A673 (cell line): ENCODE results near the gene MEGF8. TPM values are rescaled to one million over a fixed set of nuclear protein-coding genes. Genes with fewer than 3 reads are reported as not detected.

Experiments
- BruUV-seq: library from RNA; stranded (reverse); fragments of 400-500 nt; replicated peaks from 2 replicates; lab custom pipeline; 2021; lab: Mats Ljungman, UMichigan
- CTCF ChIA-PET: fragments of 300-600 bp; sonication (Branson Sonifier 250); formaldehyde crosslinking; loops from one replicate; lab custom pipeline; 2022; ENCODE audit warnings: antibody characterized with exemption; lab: Charles Lee
- POLR2A ChIA-PET: fragments of 300-600 bp; sonication (Branson Sonifier 250); formaldehyde crosslinking; loops from one replicate; lab custom pipeline; 2022; ENCODE audit warnings: antibody characterized with exemption; ENCODE audit not compliant: low non-redundant PET; lab: Charles Lee
- DNase-seq: peaks from one replicate; pipeline ENCODE4 v3.0.0-alpha.2; 2015; ENCODE audit warnings: low spot score
- H3K27ac ChIP-seq: fragments of 200-600 bp; sonication (generic); 2 replicates; pipeline ENCODE4 v1.5.1; 2016; ENCODE audit warnings: mixed run types, low read depth, mild to moderate bottlenecking, mixed read lengths, antibody characterized with exemption, low read length; ENCODE audit not compliant: poor library complexity, severe bottlenecking
- H3K27me3 ChIP-seq: fragments of 200-600 bp; sonication (generic); replicated peaks from 2 replicates; pipeline ENCODE4 v1.6.1; 2017; ENCODE audit warnings: mixed run types, low read depth, mild to moderate bottlenecking, mixed read lengths, antibody characterized with exemption, low read length; ENCODE audit not compliant: insufficient read depth, poor library complexity
- H3K36me3 ChIP-seq: fragments of 200-600 bp; sonication (generic); 2 replicates; pipeline ENCODE4 v1.6.1; 2016; ENCODE audit warnings: mixed run types, mild to moderate bottlenecking, mixed read lengths, antibody characterized with exemption, low read length; ENCODE audit not compliant: insufficient read depth, poor library complexity, severe bottlenecking
- H3K4me1 ChIP-seq: fragments of 200-600 bp; sonication (generic); 2 replicates; pipeline ENCODE4 v1.6.1; 2017; ENCODE audit warnings: mixed run types, mild to moderate bottlenecking, mixed read lengths, antibody characterized with exemption, low read length; ENCODE audit not compliant: insufficient read depth, poor library complexity, severe bottlenecking
- H3K4me3 ChIP-seq: fragments of 200-600 bp; sonication (generic); 2 replicates; pipeline ENCODE4 v1.5.1; 2016; ENCODE audit warnings: low read depth, mixed run types, mild to moderate bottlenecking, mixed read lengths, low read length; ENCODE audit not compliant: poor library complexity, severe bottlenecking
- H3K9me3 ChIP-seq: fragments of 200-600 bp; sonication (generic); 2 replicates; pipeline ENCODE4 v1.6.1; 2016; ENCODE audit warnings: mixed run types, low read depth, mild to moderate bottlenecking, mixed read lengths, antibody characterized with exemption, low read length; ENCODE audit not compliant: poor library complexity, severe bottlenecking
- EZH2 ChIP-seq: fragments of 200-600 bp; sonication (generic); IDR thresholded peaks from 2 replicates; pipeline ENCODE4 v1.6.1; 2017; ENCODE audit warnings: borderline replicate concordance, low read depth, mild to moderate bottlenecking, mixed read lengths, antibody characterized with exemption, low read length; ENCODE audit not compliant: poor library complexity, severe bottlenecking
- intact Hi-C: fragments of 100-400 bp; cut with micrococcal nuclease; formaldehyde crosslinking; loops from one replicate; pipeline ENCODE4 v1.10.0; 2022; ENCODE audit not compliant: unreplicated experiment
- total RNA-seq: library from RNA; stranded (reverse); gene quantifications from 2 replicates; pipeline ENCODE4 v1.2.3, GENCODE V29; 2021
- TF ChIP-seq, protein P1 (sequence below): fragments of 300-800, 200-600 bp; sonication (generic); conservative IDR thresholded peaks from 2 replicates; pipeline ENCODE4 v1.5.1; 2017; ENCODE audit warnings: low read depth, mild to moderate bottlenecking, antibody characterized with exemption, low read length, moderate library complexity, mixed read lengths

MEGF8 gene
- total RNA-seq, 1 experiment from 2014 or later, result 28.5 TPM

DNA sequence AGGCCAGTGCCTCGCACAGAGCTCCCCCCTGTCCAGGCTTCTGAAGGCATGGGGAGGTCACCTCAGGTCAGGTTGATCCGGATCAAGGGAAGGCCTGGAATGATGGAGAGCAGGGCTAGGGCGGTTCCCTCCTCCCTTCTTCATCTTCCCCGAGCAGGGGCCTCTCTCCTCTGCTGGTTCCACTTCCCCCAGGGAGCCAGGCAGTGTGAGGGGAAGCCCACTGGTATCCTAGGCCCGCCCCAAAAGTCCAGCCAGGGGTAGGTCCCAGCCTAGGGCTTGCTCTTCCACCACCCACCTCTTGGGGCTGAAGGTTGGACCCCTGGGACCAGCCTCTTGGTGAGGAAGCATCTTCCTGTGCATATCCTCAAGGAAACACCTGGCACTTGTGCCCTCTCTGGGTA, 39.9 kb upstream of the MEGF8 start:
- Histone ChIP-seq H3K27me3 (no peaks in the 10 kb centered on the region), H3K27ac (peak overlapping the region; percentile 82), H3K4me3 (peak overlapping the region; percentile 74), H3K9me3 (no peaks in the 10 kb centered on the region), H3K36me3 (peaks cover 39% of the 10 kb centered on the region), H3K4me1 (peaks cover 41% of the 10 kb centered on the region)
- no TSS peak for BruUV-seq
- ChIA-PET CTCF (no interaction called here), POLR2A (no interaction called here)
- intact Hi-C loops, result no loop called here
- TF ChIP-seq, protein P1, sequence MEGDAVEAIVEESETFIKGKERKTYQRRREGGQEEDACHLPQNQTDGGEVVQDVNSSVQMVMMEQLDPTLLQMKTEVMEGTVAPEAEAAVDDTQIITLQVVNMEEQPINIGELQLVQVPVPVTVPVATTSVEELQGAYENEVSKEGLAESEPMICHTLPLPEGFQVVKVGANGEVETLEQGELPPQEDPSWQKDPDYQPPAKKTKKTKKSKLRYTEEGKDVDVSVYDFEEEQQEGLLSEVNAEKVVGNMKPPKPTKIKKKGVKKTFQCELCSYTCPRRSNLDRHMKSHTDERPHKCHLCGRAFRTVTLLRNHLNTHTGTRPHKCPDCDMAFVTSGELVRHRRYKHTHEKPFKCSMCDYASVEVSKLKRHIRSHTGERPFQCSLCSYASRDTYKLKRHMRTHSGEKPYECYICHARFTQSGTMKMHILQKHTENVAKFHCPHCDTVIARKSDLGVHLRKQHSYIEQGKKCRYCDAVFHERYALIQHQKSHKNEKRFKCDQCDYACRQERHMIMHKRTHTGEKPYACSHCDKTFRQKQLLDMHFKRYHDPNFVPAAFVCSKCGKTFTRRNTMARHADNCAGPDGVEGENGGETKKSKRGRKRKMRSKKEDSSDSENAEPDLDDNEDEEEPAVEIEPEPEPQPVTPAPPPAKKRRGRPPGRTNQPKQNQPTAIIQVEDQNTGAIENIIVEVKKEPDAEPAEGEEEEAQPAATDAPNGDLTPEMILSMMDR, result no peak
- TF ChIP-seq EZH2, result no peak
- DNase-seq, result no peak

DNA sequence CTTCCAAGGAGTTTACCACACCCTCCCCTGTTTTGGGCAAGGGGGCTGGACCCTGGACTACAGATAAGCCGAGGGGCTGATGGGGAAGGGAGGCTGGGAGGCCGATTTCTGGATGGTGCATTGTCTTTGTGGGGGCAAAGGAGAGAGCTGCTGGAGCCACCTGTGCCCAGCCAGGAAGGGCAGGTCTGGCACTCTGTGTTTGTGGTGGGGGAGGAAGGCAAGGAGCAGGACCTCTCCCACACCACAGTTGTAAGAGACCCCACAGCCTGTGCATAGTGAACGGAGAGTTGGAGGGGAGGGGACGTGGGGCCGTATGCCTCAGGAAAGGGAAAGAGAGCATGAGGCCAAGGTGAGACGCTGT, 39.5 kb upstream of the MEGF8 start:
- CTCF ChIA-PET, result no interaction called here

DNA sequence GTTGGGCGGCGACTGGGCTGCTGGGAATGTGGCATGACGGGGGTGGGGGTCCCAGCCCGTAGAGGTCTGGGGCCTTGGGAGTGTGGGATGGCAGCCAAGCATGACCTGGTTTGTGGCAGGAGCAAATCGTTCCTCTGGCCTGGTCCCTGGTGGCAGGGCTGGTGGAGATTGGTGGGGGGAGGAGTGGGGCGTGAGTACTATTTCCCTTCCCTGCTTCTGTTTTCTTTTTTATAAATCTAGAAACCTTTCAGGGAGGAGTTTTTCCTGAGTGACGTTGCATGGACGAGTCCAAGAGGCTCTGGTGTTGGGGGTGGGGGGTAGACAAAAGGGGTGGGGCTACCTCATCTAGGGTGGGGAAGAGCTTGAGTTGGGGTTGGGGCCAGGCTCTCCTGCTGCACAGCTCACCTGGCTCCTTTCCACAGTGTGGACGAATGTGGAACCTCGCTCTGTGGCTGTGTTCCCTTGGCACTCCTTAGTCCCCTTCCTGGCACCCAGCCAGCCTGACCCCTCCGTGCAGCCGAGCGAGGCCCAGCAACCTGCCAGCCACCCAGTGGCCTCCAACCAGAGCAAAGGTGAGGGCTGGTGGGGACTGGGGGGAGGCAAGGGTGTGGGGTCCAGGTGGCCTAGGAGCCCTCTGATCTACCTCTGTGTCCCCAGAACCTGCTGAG, 39.0 kb upstream of the MEGF8 start:
- Histone ChIP-seq H3K27me3 (no peaks in the 10 kb centered on the region), H3K27ac (peak overlapping the region; percentile 82), H3K4me3 (peak overlapping the region; percentile 74), H3K36me3 (peaks cover 48% of the 10 kb centered on the region), H3K9me3 (no peaks in the 10 kb centered on the region), H3K4me1 (peaks cover 38% of the 10 kb centered on the region)
- ChIA-PET CTCF (no interaction called here), POLR2A (no interaction called here)
- no TSS peak for BruUV-seq
- DNase-seq, result peak; percentile 62
- intact Hi-C loops, result no loop called here
- TF ChIP-seq EZH2, result no peak
- TF ChIP-seq, protein P1, result no peak

More for the DNA sequence above, 39.5 kb upstream of the MEGF8 start:
- H3K4me3 ChIP-seq, result peak overlapping the region; percentile 74
- no peaks in the 10 kb centered on the region for H3K9me3 ChIP-seq
- H3K27me3 ChIP-seq, result no peaks in the 10 kb centered on the region
- DNase-seq, result no peak
- POLR2A ChIA-PET, result no interaction called here
- no peak for TF ChIP-seq EZH2
- TF ChIP-seq, protein P1, result no peak
- BruUV-seq, result no TSS peak
- H3K27ac ChIP-seq, result peak overlapping the region; percentile 82
- H3K4me1 ChIP-seq, result peaks cover 41% of the 10 kb centered on the region
- intact Hi-C loops, result no loop called here
- H3K36me3 ChIP-seq, result peaks cover 43% of the 10 kb centered on the region
